ENCODE results near the gene SPG7.

Gene SPG7

GRCh38 chr16:89472711-89473075, 35.5 kb upstream of the SPG7 start:
- H3K27me3 ChIP-seq (replicated peaks; ENCODE audit: insufficient read depth, low read length), result no peaks in the 10 kb centered on the region
- no peaks in the 10 kb centered on the region for H3K4me1 ChIP-seq (ENCODE audit: low read length)
- no peak for DNase-seq
- no peak overlapping the region for H3K4me2 ChIP-seq (ENCODE audit: low read depth, low read length)
- no peaks in the 10 kb centered on the region for H3K9me3 ChIP-seq (replicated peaks; ENCODE audit: insufficient read depth, low read length)
- H3K4me3 ChIP-seq (ENCODE audit: low read length), result no peak overlapping the region
- no peak overlapping the region for H3K9ac ChIP-seq (ENCODE audit: low read length)
- H3K79me2 ChIP-seq (ENCODE audit: low read length), result peaks cover 98% of the 10 kb centered on the region
- H2AFZ ChIP-seq (ENCODE audit: low read length), result no peak overlapping the region
- peaks cover 50% of the 10 kb centered on the region for H4K20me1 ChIP-seq (ENCODE audit: insufficient read depth, low read length)
- H3F3A ChIP-seq (ENCODE audit: insufficient read depth, low read length), result no peaks in the 10 kb centered on the region
- no peak overlapping the region for H3K27ac ChIP-seq (ENCODE audit: low read length)
- H3K36me3 ChIP-seq (replicated peaks; ENCODE audit: insufficient read depth, low read length), result no peaks in the 10 kb centered on the region
- no peaks in the 10 kb centered on the region for H3K9me2 ChIP-seq (replicated peaks; ENCODE audit: insufficient read depth, low read length)
- TF ChIP-seq EZH2phosphoT487 (IDR thresholded peaks at IDR 0.05; ENCODE audit: low read length), result no peak
- TF ChIP-seq CTCF (IDR thresholded peaks at IDR 0.05; ENCODE audit: low read length), result no peak
- TF ChIP-seq EZH2 (optimal IDR thresholded peaks at IDR 0.05; ENCODE audit: low read depth, low read length), result no peak

- no peak overlapping the region for H2AFZ ChIP-seq (ENCODE audit: low read length)
- H3K4me2 ChIP-seq (ENCODE audit: low read depth, low read length), result no peak overlapping the region
- H4K20me1 ChIP-seq (ENCODE audit: insufficient read depth, low read length), result peaks cover 54% of the 10 kb centered on the region
- no peaks in the 10 kb centered on the region for H3K27me3 ChIP-seq (replicated peaks; ENCODE audit: insufficient read depth, low read length)
- no peak overlapping the region for H3K9ac ChIP-seq (ENCODE audit: low read length)
- no peaks in the 10 kb centered on the region for H3F3A ChIP-seq (ENCODE audit: insufficient read depth, low read length)
- TF ChIP-seq EZH2phosphoT487 (IDR thresholded peaks at IDR 0.05; ENCODE audit: low read length), result no peak
- no peak for TF ChIP-seq EZH2 (optimal IDR thresholded peaks at IDR 0.05; ENCODE audit: low read depth, low read length)
- TF ChIP-seq CTCF (IDR thresholded peaks at IDR 0.05; ENCODE audit: low read length), result no peak
- DNase-seq, result no peak
- no peak overlapping the region for H3K4me3 ChIP-seq (ENCODE audit: low read length)
- H3K4me1 ChIP-seq (ENCODE audit: low read length), result no peaks in the 10 kb centered on the region
- H3K79me2 ChIP-seq (ENCODE audit: low read length), result peaks cover 98% of the 10 kb centered on the region
- no peaks in the 10 kb centered on the region for H3K9me2 ChIP-seq (replicated peaks; ENCODE audit: insufficient read depth, low read length)
- H3K9me3 ChIP-seq (replicated peaks; ENCODE audit: insufficient read depth, low read length), result no peaks in the 10 kb centered on the region
- H3K36me3 ChIP-seq (replicated peaks; ENCODE audit: insufficient read depth, low read length), result no peaks in the 10 kb centered on the region
- H3K27ac ChIP-seq (ENCODE audit: low read length), result no peak overlapping the region
Observed at GRCh38 chr16:89473136-89473712, 35.0 kb upstream of the SPG7 start.

GRCh38 chr16:89473791-89474414, 34.3 kb upstream of the SPG7 start:
- Histone ChIP-seq H4K20me1 (ENCODE audit: insufficient read depth, low read length) (peaks cover 57% of the 10 kb centered on the region), H3K4me3 (ENCODE audit: low read length) (no peak overlapping the region), H3K4me1 (ENCODE audit: low read length) (no peaks in the 10 kb centered on the region), H2AFZ (ENCODE audit: low read length) (no peak overlapping the region), H3K36me3 (replicated peaks; ENCODE audit: insufficient read depth, low read length) (no peaks in the 10 kb centered on the region), H3K4me2 (ENCODE audit: low read depth, low read length) (no peak overlapping the region), H3K27me3 (replicated peaks; ENCODE audit: insufficient read depth, low read length) (no peaks in the 10 kb centered on the region), H3K9me3 (replicated peaks; ENCODE audit: insufficient read depth, low read length) (no peaks in the 10 kb centered on the region), H3K9ac (ENCODE audit: low read length) (no peak overlapping the region), H3K27ac (ENCODE audit: low read length) (no peak overlapping the region), H3K79me2 (ENCODE audit: low read length) (peaks cover 98% of the 10 kb centered on the region), H3K9me2 (replicated peaks; ENCODE audit: insufficient read depth, low read length) (no peaks in the 10 kb centered on the region), H3F3A (ENCODE audit: insufficient read depth, low read length) (no peaks in the 10 kb centered on the region)
- TF ChIP-seq EZH2phosphoT487 (IDR thresholded peaks at IDR 0.05; ENCODE audit: low read length), result no peak
- no peak for TF ChIP-seq CTCF (IDR thresholded peaks at IDR 0.05; ENCODE audit: low read length)
- no peak for TF ChIP-seq EZH2 (optimal IDR thresholded peaks at IDR 0.05; ENCODE audit: low read depth, low read length)
- no peak for DNase-seq

Measured in MM.1S (cell line).